GM18520 (cell line): Measurements from ENCODE around the gene CD247.

ENCODE experiments used
- ATAC-seq: cut with Tn5 transposase; IDR thresholded peaks from one replicate; pipeline ENCODE4 v1.9.1; 2021; ENCODE audit not compliant: unreplicated experiment

The CD247 gene

DNA sequence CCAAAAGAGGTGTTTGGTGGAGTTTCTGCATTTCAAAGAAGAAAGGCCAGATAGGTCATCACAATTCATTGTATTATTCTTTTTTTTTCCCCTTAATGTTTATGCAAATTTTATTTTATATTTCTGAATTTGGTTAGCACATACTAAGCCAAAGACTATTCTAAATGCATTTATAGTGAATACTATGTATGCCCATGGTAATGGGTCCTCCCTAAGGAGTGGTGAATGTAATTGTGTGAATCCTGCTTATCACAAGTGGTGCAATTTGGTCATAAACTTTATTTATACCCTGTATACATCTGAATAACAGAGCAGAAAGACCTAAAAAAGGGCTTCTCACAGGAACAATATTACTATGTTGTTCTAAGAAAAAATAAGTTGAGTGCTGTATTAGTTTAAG, 99.1 kb downstream of the CD247 start:
- no peak for ATAC-seq

DNA sequence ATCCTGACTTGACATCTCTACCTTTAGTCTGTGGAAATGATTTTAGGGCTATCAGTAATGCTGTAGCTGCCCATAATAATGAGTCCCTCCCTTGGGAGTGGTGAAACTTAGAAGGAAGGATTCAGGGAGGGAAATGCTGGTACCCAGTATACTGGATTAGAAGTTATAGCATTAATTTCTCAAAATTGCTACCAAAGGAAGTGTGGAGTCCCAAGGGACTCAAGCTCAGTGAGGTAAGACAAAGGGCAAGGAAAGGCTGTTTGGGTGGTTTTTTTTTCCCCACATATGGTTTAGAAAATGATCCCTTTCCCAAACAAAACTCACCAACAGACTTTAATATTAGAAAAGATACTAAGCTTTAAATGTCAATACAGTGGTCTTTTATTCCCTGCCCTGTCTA, 99.9 kb downstream of the CD247 start:
- no peak for ATAC-seq

DNA sequence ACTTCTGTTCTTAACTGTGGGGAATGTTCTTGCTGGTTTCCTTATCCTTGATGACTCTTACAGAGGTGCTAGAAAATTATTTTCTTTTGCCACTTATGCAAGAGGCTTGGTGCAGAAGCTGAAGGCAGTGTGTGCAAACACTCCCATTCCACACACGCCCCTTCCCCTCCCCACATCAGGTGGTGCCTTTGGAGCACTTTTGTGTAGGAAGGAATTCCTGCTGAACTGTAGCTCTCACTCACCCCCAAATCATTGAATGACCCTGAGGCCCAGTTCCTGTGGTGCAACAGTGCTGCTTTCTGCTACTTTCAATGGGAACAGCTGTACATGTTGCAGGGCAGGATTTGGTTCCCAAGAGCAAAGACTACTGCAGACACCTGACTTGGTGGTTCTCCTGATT, 101.8 kb downstream of the CD247 start:
- no peak for ATAC-seq

DNA sequence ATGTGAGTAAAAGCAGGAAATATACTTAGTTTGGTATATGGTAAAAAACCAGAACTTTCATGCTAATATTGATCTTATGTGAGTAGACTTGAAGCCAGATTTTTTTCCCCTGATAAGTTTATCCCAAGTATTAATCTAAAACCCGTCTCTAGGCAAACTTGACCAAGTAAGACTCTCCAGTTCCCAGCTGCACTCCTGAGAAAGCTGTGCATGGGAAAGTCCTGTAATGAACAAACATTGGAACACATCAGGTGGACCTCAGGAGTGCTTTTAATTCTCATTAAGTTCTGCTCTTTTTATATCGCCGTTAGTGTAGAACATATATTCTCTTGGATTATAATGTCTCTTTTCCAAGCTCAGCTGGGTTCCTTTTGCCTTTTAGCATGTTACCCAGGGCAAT, 105.0 kb downstream of the CD247 start:
- no peak for ATAC-seq

DNA sequence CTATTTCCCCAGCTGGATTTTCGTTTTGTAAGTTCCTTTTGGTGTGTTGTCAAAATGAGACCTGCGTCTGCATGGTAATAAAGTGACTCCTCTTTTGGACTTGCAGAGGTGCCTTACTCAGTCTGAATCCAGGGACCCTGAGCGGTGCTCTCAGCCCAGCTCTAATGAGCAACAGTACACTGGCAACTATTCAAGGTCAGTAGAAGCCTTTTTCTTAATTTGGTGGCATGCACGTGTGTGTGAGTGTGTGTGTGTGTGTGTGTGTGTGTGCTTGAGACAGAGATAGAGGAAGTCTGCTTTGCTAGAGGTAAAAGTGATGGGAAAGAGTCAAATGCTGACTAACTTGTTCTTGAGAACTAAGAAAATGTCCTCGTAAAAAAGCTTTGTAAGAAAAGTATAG, 105.4 kb downstream of the CD247 start:
- no peak for ATAC-seq

DNA sequence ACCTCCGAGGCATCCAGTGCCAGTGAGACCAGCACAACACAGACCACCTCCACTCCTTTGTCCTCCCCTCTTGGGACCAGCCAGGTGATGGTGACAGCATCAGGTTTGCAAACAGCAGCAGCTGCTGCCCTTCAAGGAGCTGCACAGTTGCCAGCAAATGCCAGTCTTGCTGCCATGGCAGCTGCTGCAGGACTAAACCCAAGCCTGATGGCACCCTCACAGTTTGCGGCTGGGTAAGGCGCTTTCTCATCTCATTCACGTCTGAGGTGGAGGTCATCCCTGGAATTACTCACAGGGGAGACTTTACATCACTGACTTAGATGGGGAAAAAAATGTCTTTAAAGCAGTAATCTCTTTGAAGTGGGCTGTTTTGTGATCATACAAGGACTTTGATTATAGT, 106.3 kb downstream of the CD247 start:
- ATAC-seq, result no peak

DNA sequence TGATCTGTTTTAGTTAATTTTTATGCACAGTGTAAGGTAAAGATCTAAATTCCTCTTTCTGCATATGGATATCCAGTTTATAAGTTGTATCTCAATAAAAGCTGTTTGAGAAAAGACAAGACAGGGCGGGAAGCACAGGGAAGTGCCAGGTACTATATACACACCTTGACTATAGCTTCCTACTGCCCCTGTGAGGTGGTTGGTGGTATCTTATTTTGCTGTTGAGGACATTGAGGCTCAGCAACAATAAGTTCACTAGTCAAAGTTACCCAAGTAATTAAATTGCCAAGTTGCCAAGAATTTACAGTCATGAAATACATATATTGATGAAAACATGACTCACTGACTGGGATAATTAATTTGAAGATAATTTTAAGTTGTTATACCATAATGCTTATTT, 109.1 kb downstream of the CD247 start:
- ATAC-seq, result no peak

DNA sequence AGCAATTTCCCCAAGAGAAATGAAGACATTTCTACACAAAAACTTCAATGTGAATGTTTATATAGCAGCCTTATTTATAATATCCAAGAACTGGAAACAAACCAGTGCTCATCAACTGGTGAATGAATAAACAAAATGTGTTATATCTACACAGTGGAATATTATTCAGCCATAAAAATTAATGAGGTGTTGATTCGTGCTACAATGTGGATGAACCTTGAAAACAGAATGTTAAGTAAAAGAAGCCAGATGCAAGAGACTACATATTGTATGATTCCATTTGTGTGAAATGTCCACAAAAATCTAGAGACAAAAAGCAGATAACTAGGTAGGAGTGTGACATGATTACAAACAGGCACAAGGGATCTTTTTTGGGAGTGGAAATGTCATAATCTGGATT, 110.0 kb downstream of the CD247 start:
- ATAC-seq, result no peak

DNA sequence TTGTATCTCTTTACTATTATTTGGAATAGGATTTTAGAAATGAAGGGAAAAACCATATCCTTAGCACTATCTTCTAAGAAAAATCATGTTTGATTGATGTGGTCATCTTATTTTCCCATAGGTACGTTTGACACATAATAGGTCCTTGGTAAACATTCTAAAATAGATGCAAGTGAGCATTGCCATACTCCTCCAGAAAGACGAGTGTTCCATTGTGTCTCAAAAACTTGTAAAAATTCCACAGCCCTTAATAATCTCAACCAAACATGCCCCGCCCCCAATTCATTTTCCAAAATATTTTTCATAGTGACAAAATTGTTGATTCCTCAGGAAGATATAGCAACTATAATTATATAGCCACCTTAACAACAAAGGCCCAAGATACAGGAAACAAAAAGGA, 113.4 kb downstream of the CD247 start:
- no peak for ATAC-seq

DNA sequence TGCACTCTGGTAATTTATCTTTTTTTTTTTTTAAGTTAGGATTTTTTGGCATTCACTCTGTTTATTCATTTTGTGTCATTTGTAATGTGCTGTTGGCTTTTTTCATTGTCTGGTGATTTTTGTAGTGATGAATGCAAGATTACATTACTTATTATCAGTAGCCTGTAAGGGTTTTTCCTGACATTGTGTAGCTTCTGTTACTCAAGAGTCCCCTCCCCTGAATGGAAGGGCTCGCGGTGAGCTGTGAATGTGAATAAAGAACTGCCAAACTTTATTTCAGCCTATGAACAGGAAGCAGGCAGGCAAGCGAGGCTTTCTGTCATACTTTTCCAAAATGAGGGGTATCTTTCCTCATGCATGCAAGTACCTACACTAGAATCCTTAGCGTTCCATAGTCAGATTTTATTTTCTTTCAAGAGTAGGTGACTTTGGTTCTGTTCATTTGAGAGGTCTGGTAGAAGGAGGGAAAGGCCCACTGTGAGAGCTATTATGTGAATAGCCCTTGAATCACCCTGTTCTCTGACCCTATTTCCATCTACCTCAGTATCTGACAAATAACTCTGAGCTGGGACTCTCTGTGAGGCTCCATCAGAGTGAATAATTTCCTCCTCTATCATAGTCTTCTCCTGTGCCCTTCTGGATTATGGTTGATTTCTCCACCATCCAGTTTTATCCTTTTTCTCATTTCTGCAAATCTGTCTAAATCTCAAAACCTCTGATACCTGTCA, 114.0 kb downstream of the CD247 start:
- ATAC-seq, result no peak

DNA sequence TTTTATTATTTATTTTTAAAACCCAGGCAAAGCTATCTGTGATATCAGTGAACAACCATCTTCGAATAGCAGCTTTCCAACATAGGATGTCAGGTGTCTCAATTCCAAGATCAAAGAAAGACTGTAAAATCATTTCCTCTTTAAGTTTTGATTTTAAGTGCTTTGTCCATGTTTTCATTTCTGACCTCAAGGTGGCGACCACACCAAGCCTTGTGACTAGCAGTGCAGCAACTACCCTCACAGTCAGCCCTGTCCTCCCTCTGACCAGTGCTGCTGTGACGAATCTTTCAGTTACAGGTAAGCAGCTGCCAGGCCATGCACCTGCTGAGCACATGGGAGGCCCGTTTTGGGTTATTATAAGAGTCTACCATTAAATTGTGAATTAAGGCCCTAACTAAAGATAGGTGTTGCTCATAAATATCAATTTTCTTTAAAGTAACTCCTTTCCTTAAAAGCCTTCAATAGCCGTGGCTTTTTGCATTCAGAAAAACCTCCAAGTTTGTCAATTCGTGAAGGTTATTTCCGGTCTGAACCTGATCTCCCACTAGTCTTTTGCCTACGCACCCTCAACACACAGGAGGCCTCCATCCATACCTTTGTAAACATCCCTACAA, 117.0 kb downstream of the CD247 start:
- no peak for ATAC-seq

DNA sequence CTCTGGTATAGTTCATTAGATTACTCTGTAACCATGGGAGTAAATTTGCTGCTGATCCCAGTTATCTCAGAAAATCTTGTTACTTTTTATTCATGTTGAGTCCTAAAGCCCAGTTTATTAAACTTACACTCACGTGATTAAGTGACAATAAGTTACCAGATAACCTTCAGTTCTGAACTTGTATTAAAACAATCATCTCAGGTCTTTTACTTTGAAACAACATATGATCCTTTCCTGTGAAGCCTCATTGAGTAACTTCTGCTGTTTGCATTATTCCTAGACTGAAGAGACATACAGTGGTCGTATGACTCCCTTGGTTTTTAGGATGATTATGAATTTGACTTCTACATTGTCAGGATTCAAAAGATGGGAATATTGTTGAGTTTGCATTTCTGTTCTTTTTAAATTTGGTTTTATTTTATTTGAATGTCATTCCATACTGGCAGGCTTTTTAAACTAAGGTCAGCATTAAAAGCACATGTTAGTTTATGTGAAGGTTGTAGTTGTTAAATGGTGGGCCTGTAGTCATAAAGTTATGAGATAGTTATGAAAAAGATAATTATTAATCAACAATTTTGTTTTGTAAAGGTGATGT, 117.9 kb downstream of the CD247 start:
- ATAC-seq, result no peak

DNA sequence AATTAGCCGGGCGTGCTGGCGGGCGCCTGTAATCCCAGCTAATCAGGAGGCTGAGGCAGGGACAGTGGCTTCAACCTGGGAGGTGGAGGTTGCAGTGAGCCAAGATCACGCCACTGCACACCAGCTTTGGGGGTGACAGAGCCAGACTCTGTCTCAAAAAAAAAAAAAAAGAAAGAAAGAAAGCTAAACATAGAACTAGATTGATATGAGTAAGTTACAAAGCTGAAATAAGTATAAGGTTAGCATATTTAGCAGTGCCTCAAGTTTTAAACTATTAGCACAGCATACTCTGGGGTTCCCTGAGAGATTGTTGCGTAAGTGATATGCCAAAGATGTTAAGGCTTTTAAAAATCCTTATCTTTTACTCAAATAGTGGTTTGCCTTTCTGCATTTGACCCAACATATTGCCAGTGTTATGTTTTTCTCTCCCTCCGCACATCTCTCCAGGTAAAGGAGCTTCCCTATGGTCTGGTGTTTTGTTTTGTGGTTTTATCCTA, 126.1 kb downstream of the CD247 start:
- ATAC-seq, result no peak

DNA sequence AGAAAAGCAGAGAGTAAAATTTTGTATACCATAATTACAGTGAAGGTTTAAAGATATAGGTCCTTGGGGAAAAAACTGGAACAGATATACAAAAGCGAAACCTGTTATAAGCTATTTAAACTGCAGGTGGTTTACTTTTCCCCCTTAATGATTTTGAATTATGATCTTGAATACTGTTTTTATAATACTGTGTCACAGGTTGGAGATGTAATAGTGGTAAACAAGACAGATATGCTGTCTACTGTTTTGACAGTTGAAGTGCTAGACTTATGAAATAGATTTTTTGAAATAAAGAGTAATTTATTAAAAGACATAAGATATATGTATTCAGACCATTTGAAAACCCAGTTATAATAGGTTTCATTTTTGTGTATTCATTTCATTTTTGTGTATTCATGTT, 129.4 kb downstream of the CD247 start:
- ATAC-seq, result no peak

DNA sequence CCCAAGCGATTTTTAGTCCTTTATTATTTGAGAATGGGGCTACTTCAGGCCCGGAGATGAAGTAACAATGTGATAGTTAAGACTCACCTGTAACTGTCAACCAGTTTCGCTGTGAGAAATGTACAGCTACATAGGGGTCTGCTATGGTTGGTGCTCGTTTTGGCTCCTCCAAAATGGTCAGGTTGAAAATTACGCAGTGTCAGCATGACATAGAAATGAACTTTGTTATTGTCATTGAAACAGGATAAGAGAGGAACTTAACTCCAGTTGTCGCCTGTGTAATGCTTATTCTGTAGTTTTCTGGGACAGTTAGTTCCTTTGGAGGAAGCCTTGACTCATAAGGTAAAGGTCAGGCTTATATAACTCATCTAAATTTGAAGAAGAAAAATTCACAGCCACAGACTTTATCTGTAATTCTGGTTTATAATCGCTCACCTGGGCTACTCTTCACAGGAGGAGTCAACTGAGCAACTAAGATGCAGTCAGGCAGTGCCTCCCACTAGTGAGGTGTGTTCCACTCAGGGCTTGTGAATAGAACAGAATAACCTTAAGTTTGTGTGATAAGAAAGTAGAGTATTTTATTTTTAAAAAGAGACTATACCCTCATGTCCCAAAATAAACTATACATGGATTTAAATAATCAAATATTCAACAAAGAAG, 130.9 kb downstream of the CD247 start:
- ATAC-seq, result no peak
